Retinal pigment epithelial cell (primary cell): ENCODE data around the gene CRYGS.
"Not testable (repeated sequence)": the region's sequence is repeated elsewhere in the genome, so short reads cannot be mapped to it uniquely, and the experiment has no call there.

Source experiments
- DNase-seq: peaks from one replicate; pipeline ENCODE4 v3.0.0-alpha.2; 2010; ENCODE audit warnings: low read depth
- H3K4me3 ChIP-seq: 2 replicates; pipeline ENCODE4 v1.5.1; 2011; ENCODE audit warnings: mild to moderate bottlenecking, low read length, control low read depth, moderate library complexity
- CTCF ChIP-seq: conservative IDR thresholded peaks from 2 replicates; pipeline ENCODE4 v1.5.1; 2011; ENCODE audit warnings: low read depth, low read length, control low read depth, inconsistent platforms

CRYGS gene

GRCh38 chr3:186536883-186537844 lies 7.0 kb downstream of the CRYGS start:
- DNase-seq = no peak

GRCh38 chr3:186534113-186534669 lies 10.0 kb downstream of the CRYGS start:
- no peak for DNase-seq

More at GRCh38 chr3:186536883-186537844, 7.0 kb downstream of the CRYGS start:
- H3K4me3 ChIP-seq = no peak overlapping the region
- TF ChIP-seq CTCF = no peak

GRCh38 chr3:186532598-186533072 lies 11.5 kb downstream of the CRYGS start:
- DNase-seq = no peak

More at GRCh38 chr3:186534113-186534669, 10.0 kb downstream of the CRYGS start:
- H3K4me3 ChIP-seq = no peak overlapping the region
- TF ChIP-seq CTCF = no peak

GRCh38 chr3:186531694-186532093 lies 12.5 kb downstream of the CRYGS start:
- not testable (repeated sequence) for DNase-seq

More at GRCh38 chr3:186532598-186533072, 11.5 kb downstream of the CRYGS start:
- no peak overlapping the region for H3K4me3 ChIP-seq
- no peak for TF ChIP-seq CTCF

GRCh38 chr3:186530415-186530814 lies 13.8 kb downstream of the CRYGS start:
- TF ChIP-seq CTCF = no peak
- H3K4me3 ChIP-seq = no peak overlapping the region
- no peak for DNase-seq

More at GRCh38 chr3:186531694-186532093, 12.5 kb downstream of the CRYGS start:
- not testable (repeated sequence) for H3K4me3 ChIP-seq

- H3K4me3 ChIP-seq = no peak overlapping the region
- no peak for TF ChIP-seq CTCF
- DNase-seq = no peak
Observed at GRCh38 chr3:186529201-186529999, 14.8 kb downstream of the CRYGS start.

GRCh38 chr3:186526256-186526606 lies 17.9 kb downstream of the CRYGS start:
- no peak overlapping the region for H3K4me3 ChIP-seq
- DNase-seq = no peak
- TF ChIP-seq CTCF = no peak
